Activated naive CD4-positive, alpha-beta T cell treated with anti-CD3 and anti-CD28 coated beads, Interleukin-2, amount 50 U/mL, for 24 hours (primary cell): ENCODE measurements around the gene MSI2.

Experiments used
- H3K27ac Mint-ChIP-seq: one replicate; pipeline ENCODE4 v1.8.0; 2021; ENCODE audit warnings: mild to moderate bottlenecking, mixed read lengths
- H3K27me3 Mint-ChIP-seq: one replicate; pipeline ENCODE4 v1.8.0; 2021; ENCODE audit warnings: mixed read lengths
- H3K36me3 Mint-ChIP-seq: one replicate; pipeline ENCODE4 v1.8.0; 2021; ENCODE audit warnings: mixed read lengths
- H3K4me1 Mint-ChIP-seq: one replicate; pipeline ENCODE4 v1.8.0; 2021; ENCODE audit warnings: mixed read lengths
- H3K4me3 Mint-ChIP-seq: one replicate; pipeline ENCODE4 v1.8.0; 2021; ENCODE audit warnings: mild to moderate bottlenecking, mixed read lengths
- H3K9me3 Mint-ChIP-seq: one replicate; pipeline ENCODE4 v1.8.0; 2021; ENCODE audit warnings: mixed read lengths

The MSI2 gene

GRCh38 chr17:57689254-57689653 is 432.9 kb downstream of the MSI2 start:
- Mint-ChIP-seq H3K4me3 (no peak overlapping the region), H3K4me1 (peaks cover 10% of the 10 kb centered on the region), H3K27ac (no peak overlapping the region), H3K36me3 (peaks cover 6% of the 10 kb centered on the region), H3K27me3 (no peaks in the 10 kb centered on the region), H3K9me3 (peaks cover 6% of the 10 kb centered on the region)

- H3K9me3 Mint-ChIP-seq = peaks cover 6% of the 10 kb centered on the region
- peaks cover 10% of the 10 kb centered on the region for H3K4me1 Mint-ChIP-seq
- H3K36me3 Mint-ChIP-seq = peaks cover 5% of the 10 kb centered on the region
- H3K27ac Mint-ChIP-seq = no peak overlapping the region
- H3K27me3 Mint-ChIP-seq = no peaks in the 10 kb centered on the region
- H3K4me3 Mint-ChIP-seq = no peak overlapping the region
These were observed 435.6 kb downstream of the MSI2 start for GRCh38 chr17:57691939-57692338.

GRCh38 chr17:57692770-57693169 is 436.4 kb downstream of the MSI2 start:
- H3K27ac Mint-ChIP-seq = no peak overlapping the region
- peaks cover 6% of the 10 kb centered on the region for H3K9me3 Mint-ChIP-seq
- no peak overlapping the region for H3K4me3 Mint-ChIP-seq
- peaks cover 10% of the 10 kb centered on the region for H3K4me1 Mint-ChIP-seq
- no peaks in the 10 kb centered on the region for H3K27me3 Mint-ChIP-seq
- H3K36me3 Mint-ChIP-seq = peaks cover 5% of the 10 kb centered on the region

GRCh38 chr17:57694051-57694450 is 437.7 kb downstream of the MSI2 start:
- Mint-ChIP-seq H3K27ac (no peak overlapping the region), H3K36me3 (peaks cover 5% of the 10 kb centered on the region), H3K9me3 (peaks cover 6% of the 10 kb centered on the region), H3K4me1 (peaks cover 10% of the 10 kb centered on the region), H3K27me3 (no peaks in the 10 kb centered on the region), H3K4me3 (no peak overlapping the region)

GRCh38 chr17:57696050-57696449 is 439.7 kb downstream of the MSI2 start:
- Mint-ChIP-seq H3K27ac (no peak overlapping the region), H3K36me3 (peaks cover 5% of the 10 kb centered on the region), H3K4me1 (peaks cover 10% of the 10 kb centered on the region), H3K27me3 (no peaks in the 10 kb centered on the region), H3K9me3 (peaks cover 6% of the 10 kb centered on the region), H3K4me3 (no peak overlapping the region)

DNA sequence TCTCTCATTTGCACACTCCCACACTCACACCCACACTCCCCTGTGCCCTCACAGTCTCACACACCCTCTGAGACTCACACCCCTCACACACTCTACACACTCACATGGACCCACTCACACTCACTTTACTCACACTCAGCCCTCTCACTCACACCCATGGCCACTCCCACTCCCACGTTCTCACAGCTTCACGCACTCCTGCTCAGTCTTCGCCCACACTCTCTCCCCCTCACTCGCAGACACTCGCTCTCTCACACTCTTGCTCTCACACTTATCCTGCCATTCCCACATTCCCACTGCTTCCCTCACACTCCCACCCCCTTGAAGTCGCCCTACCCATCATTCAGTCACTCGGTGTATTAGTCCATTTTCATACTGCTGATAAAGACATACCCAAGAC is 440.9 kb downstream of the MSI2 start:
- H3K4me3 Mint-ChIP-seq = no peak overlapping the region
- H3K4me1 Mint-ChIP-seq = peaks cover 10% of the 10 kb centered on the region
- H3K27me3 Mint-ChIP-seq = no peaks in the 10 kb centered on the region
- H3K27ac Mint-ChIP-seq = no peak overlapping the region
- peaks cover 5% of the 10 kb centered on the region for H3K36me3 Mint-ChIP-seq
- peaks cover 6% of the 10 kb centered on the region for H3K9me3 Mint-ChIP-seq

GRCh38 chr17:57697891-57698711 is 441.8 kb downstream of the MSI2 start:
- H3K4me1 Mint-ChIP-seq = peaks cover 5% of the 10 kb centered on the region
- peaks cover 5% of the 10 kb centered on the region for H3K36me3 Mint-ChIP-seq
- H3K27me3 Mint-ChIP-seq = no peaks in the 10 kb centered on the region
- H3K9me3 Mint-ChIP-seq = peaks cover 6% of the 10 kb centered on the region
- no peak overlapping the region for H3K4me3 Mint-ChIP-seq
- no peak overlapping the region for H3K27ac Mint-ChIP-seq

GRCh38 chr17:57699751-57700219 is 443.5 kb downstream of the MSI2 start:
- no peak overlapping the region for H3K27ac Mint-ChIP-seq
- no peak overlapping the region for H3K4me3 Mint-ChIP-seq
- peaks cover 5% of the 10 kb centered on the region for H3K36me3 Mint-ChIP-seq
- H3K27me3 Mint-ChIP-seq = no peaks in the 10 kb centered on the region
- no peaks in the 10 kb centered on the region for H3K9me3 Mint-ChIP-seq
- no peaks in the 10 kb centered on the region for H3K4me1 Mint-ChIP-seq

DNA sequence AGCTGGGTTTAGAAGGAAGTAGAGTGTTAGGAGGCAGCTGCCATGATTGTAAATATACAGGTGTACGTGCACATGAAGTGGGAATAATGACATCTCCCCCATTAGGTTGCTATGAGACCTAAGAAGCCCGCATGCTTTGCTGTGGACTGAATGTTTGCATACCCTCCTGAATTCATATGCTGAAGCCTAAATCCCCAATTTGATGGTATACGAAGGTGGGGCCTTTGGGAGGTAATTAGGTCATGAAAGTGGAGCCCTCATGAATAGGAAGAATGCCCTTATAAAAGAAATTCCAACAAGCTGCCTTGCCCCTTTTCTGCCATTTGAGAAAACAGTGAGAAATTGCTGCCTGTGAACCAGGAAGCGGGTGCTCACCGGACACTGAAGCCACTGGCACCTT is 444.8 kb downstream of the MSI2 start:
- Mint-ChIP-seq H3K27ac (no peak overlapping the region), H3K27me3 (no peaks in the 10 kb centered on the region), H3K9me3 (no peaks in the 10 kb centered on the region), H3K36me3 (peaks cover 3% of the 10 kb centered on the region), H3K4me1 (no peaks in the 10 kb centered on the region), H3K4me3 (no peak overlapping the region)

GRCh38 chr17:57703273-57703672 is 446.9 kb downstream of the MSI2 start:
- H3K36me3 Mint-ChIP-seq = peaks cover 3% of the 10 kb centered on the region
- no peaks in the 10 kb centered on the region for H3K27me3 Mint-ChIP-seq
- no peak overlapping the region for H3K27ac Mint-ChIP-seq
- no peak overlapping the region for H3K4me3 Mint-ChIP-seq
- no peaks in the 10 kb centered on the region for H3K4me1 Mint-ChIP-seq
- H3K9me3 Mint-ChIP-seq = no peaks in the 10 kb centered on the region

- no peak overlapping the region for H3K4me3 Mint-ChIP-seq
- H3K36me3 Mint-ChIP-seq = peaks cover 3% of the 10 kb centered on the region
- H3K4me1 Mint-ChIP-seq = no peaks in the 10 kb centered on the region
- no peak overlapping the region for H3K27ac Mint-ChIP-seq
- H3K27me3 Mint-ChIP-seq = no peaks in the 10 kb centered on the region
- no peaks in the 10 kb centered on the region for H3K9me3 Mint-ChIP-seq
These were observed 448.1 kb downstream of the MSI2 start for GRCh38 chr17:57704448-57704847.

GRCh38 chr17:57705921-57706695 is 449.8 kb downstream of the MSI2 start:
- H3K27ac Mint-ChIP-seq = peak overlapping the region; percentile 49
- H3K27me3 Mint-ChIP-seq = no peaks in the 10 kb centered on the region
- H3K4me1 Mint-ChIP-seq = no peaks in the 10 kb centered on the region
- H3K9me3 Mint-ChIP-seq = no peaks in the 10 kb centered on the region
- peaks cover 3% of the 10 kb centered on the region for H3K36me3 Mint-ChIP-seq
- no peak overlapping the region for H3K4me3 Mint-ChIP-seq

- Mint-ChIP-seq H3K4me3 (no peak overlapping the region), H3K27me3 (no peaks in the 10 kb centered on the region), H3K27ac (no peak overlapping the region), H3K9me3 (no peaks in the 10 kb centered on the region), H3K36me3 (peaks cover 3% of the 10 kb centered on the region), H3K4me1 (no peaks in the 10 kb centered on the region)
These were observed 450.4 kb downstream of the MSI2 start for GRCh38 chr17:57706761-57707160.

GRCh38 chr17:57707892-57708291 is 451.6 kb downstream of the MSI2 start:
- H3K27ac Mint-ChIP-seq = no peak overlapping the region
- H3K9me3 Mint-ChIP-seq = no peaks in the 10 kb centered on the region

DNA sequence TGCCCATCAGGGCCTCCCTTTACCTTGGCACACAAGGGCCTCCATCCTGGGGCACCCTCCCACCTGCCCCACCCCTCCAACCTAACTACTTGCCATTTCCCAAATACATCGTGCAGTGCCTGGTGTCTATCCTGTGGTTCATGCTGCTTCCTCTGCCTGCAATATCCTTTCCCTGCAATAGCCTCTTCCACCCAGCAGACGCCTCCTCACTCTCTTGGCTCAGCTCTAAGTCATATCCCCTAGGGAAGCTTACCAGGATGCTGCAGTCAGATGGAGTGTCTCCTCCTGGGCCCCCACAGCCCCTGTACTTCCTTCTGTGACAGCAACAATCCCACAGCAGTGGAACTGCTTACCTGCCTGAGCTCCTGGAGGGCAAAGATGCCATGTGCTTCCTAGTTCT is 452.1 kb downstream of the MSI2 start:
- Mint-ChIP-seq H3K4me3 (no peak overlapping the region), H3K36me3 (peaks cover 3% of the 10 kb centered on the region), H3K9me3 (no peaks in the 10 kb centered on the region), H3K27ac (no peak overlapping the region), H3K27me3 (no peaks in the 10 kb centered on the region), H3K4me1 (no peaks in the 10 kb centered on the region)

More at GRCh38 chr17:57707892-57708291, 451.6 kb downstream of the MSI2 start:
- Mint-ChIP-seq H3K27me3 (no peaks in the 10 kb centered on the region), H3K4me3 (no peak overlapping the region), H3K4me1 (no peaks in the 10 kb centered on the region), H3K36me3 (peaks cover 3% of the 10 kb centered on the region)

DNA sequence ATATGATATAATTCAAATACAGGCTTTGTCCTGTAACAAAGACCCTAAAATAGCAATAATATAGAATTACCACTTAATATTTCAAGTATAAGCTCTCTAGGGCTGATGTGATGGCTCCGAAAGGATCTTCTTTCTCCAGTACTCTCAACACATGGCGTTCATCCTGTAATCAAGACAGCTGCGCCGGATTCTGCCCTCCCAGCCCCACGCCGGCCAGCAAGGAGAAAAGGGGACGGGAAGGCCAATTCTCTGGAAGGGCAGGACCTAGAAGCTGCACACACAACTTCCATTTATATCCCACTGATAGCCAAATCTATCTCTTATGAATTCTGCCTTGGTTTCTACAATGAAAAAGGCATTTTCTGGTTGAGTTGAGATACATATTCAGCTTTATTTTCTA is 456.8 kb downstream of the MSI2 start:
- Mint-ChIP-seq H3K27me3 (peaks cover 5% of the 10 kb centered on the region), H3K4me1 (no peaks in the 10 kb centered on the region), H3K4me3 (no peak overlapping the region), H3K9me3 (no peaks in the 10 kb centered on the region), H3K27ac (no peak overlapping the region), H3K36me3 (no peaks in the 10 kb centered on the region)
